Activated CD8-positive, alpha-beta T cell treated with anti-CD3 and anti-CD28 coated beads for 36 hours (primary cell): Measurements from ENCODE around the gene MRPS25. TPM values are rescaled to one million over a fixed set of nuclear protein-coding genes. Genes with fewer than 3 reads are reported as not detected.

Experiments used
- ATAC-seq: fragments of 200-7000 bp; cut with Tn5 transposase; one replicate; pipeline ENCODE4 v1.10.0; 2021; ENCODE audit warnings: mild to moderate bottlenecking, moderate library complexity
- CTCF ChIA-PET: fragments of 350-600 bp; sonication (Branson Sonifier 250); formaldehyde crosslinking; loops from one replicate; lab custom pipeline; 2021; ENCODE audit warnings: antibody characterized with exemption; lab: Charles Lee
- POLR2A ChIA-PET: fragments of 350-600 bp; sonication (Branson Sonifier 250); formaldehyde crosslinking; loops from one replicate; lab custom pipeline; 2021; ENCODE audit warnings: antibody characterized with exemption; lab: Charles Lee
- DNase-seq: peaks from one replicate; pipeline ENCODE4 v3.0.0-alpha.2; 2020
- H3K27ac Mint-ChIP-seq: one replicate; pipeline ENCODE4 v1.8.0; 2021; ENCODE audit warnings: mild to moderate bottlenecking, mixed read lengths
- H3K27me3 Mint-ChIP-seq: one replicate; pipeline ENCODE4 v1.8.0; 2021; ENCODE audit warnings: mixed read lengths
- H3K36me3 Mint-ChIP-seq: one replicate; pipeline ENCODE4 v1.8.0; 2021; ENCODE audit warnings: low read depth, mixed read lengths
- H3K4me1 Mint-ChIP-seq: one replicate; pipeline ENCODE4 v1.8.0; 2021; ENCODE audit warnings: low read depth, mixed read lengths
- H3K4me3 Mint-ChIP-seq: one replicate; pipeline ENCODE4 v1.8.0; 2021; ENCODE audit warnings: mild to moderate bottlenecking, moderate library complexity, mixed read lengths
- H3K9me3 Mint-ChIP-seq: one replicate; pipeline ENCODE4 v1.8.0; 2021; ENCODE audit warnings: mixed read lengths
- CTCF ChIP-seq: fragments of 200-600 bp; IDR thresholded peaks from one replicate; pipeline ENCODE4 v1.8.0; 2022; ENCODE audit warnings: antibody characterized with exemption, mild to moderate bottlenecking
- intact Hi-C: fragments of 100-400 bp; cut with micrococcal nuclease; formaldehyde crosslinking; loops from one replicate; pipeline ENCODE4 v1.10.0; 2022
- total RNA-seq, 2 experiments: library from RNA; stranded (reverse); gene quantifications; one replicate each; pipeline ENCODE4 v1.2.3, GENCODE V29; 2021

MRPS25 gene
- total RNA-seq, 2 experiments from 2014 or later, result 73.9 to 78.2 TPM

GRCh38 chr3:15043408-15044171 is 21.5 kb downstream of the MRPS25 start:
- POLR2A ChIA-PET, result no interaction called here
- H3K36me3 Mint-ChIP-seq, result peaks cover 60% of the 10 kb centered on the region

GRCh38 chr3:15042936-15043335 is 22.2 kb downstream of the MRPS25 start:
- TF ChIP-seq CTCF, result no peak
- Mint-ChIP-seq H3K27me3 (no peaks in the 10 kb centered on the region), H3K9me3 (no peaks in the 10 kb centered on the region), H3K27ac (peak overlapping the region; percentile 47), H3K4me3 (no peak overlapping the region), H3K4me1 (peaks cover 19% of the 10 kb centered on the region), H3K36me3 (peaks cover 63% of the 10 kb centered on the region)
- ATAC-seq (no peak), DNase-seq (no peak)
- ChIA-PET POLR2A (interaction anchor here (1.2 kb wide), 1 partner anchor 22 kb away, joined by 3 read pairs; the partner anchor contains the start of gene MRPS25), CTCF (no interaction called here)
- intact Hi-C loops, result no loop called here

More at GRCh38 chr3:15043408-15044171, 21.5 kb downstream of the MRPS25 start:
- no peak for TF ChIP-seq CTCF
- no peaks in the 10 kb centered on the region for H3K9me3 Mint-ChIP-seq
- intact Hi-C loops, result no loop called here
- peak overlapping the region; percentile 55 for H3K27ac Mint-ChIP-seq
- CTCF ChIA-PET, result no interaction called here
- H3K4me1 Mint-ChIP-seq, result peaks cover 19% of the 10 kb centered on the region
- no peak for DNase-seq
- ATAC-seq, result no peak
- H3K4me3 Mint-ChIP-seq, result no peak overlapping the region
- no peaks in the 10 kb centered on the region for H3K27me3 Mint-ChIP-seq

GRCh38 chr3:15041950-15042349 is 23.2 kb downstream of the MRPS25 start:
- DNase-seq (no peak), ATAC-seq (no peak)
- H3K4me1 Mint-ChIP-seq, result peaks cover 19% of the 10 kb centered on the region
- intact Hi-C loops, result no loop called here
- H3K27ac Mint-ChIP-seq, result peak overlapping the region; percentile 57
- H3K4me3 Mint-ChIP-seq, result no peak overlapping the region
- H3K27me3 Mint-ChIP-seq, result no peaks in the 10 kb centered on the region
- H3K9me3 Mint-ChIP-seq, result no peaks in the 10 kb centered on the region
- H3K36me3 Mint-ChIP-seq, result peaks cover 62% of the 10 kb centered on the region
- POLR2A ChIA-PET, result interaction anchor here (1.2 kb wide), 1 partner anchor 23 kb away, joined by 3 read pairs; the partner anchor contains the start of gene MRPS25
- CTCF ChIA-PET, result no interaction called here
- no peak for TF ChIP-seq CTCF

GRCh38 chr3:15040844-15041243 is 24.3 kb downstream of the MRPS25 start:
- peak; percentile 17 for ATAC-seq
- Mint-ChIP-seq H3K9me3 (no peaks in the 10 kb centered on the region), H3K27ac (peak overlapping the region; percentile 23), H3K4me3 (no peak overlapping the region), H3K27me3 (no peaks in the 10 kb centered on the region), H3K36me3 (peaks cover 54% of the 10 kb centered on the region), H3K4me1 (peaks cover 17% of the 10 kb centered on the region)
- TF ChIP-seq CTCF, result no peak
- intact Hi-C loops, result no loop called here
- no peak for DNase-seq
- ChIA-PET POLR2A (interaction anchor here (0.6 kb wide), 1 partner anchor 789 kb away, joined by 3 read pairs; no protein-coding TSS in a partner anchor), CTCF (no interaction called here)

- Mint-ChIP-seq H3K36me3 (peaks cover 38% of the 10 kb centered on the region), H3K9me3 (no peaks in the 10 kb centered on the region), H3K4me3 (no peak overlapping the region), H3K27ac (peak overlapping the region; percentile 16), H3K27me3 (no peaks in the 10 kb centered on the region), H3K4me1 (no peaks in the 10 kb centered on the region)
- no peak for ATAC-seq
- intact Hi-C loops, result no loop called here
- ChIA-PET CTCF (interaction anchor here (1.0 to 1.4 kb wide), 2 partner anchors 11 to 27 kb away, joined by 3 read pairs; no protein-coding TSS in a partner anchor), POLR2A (interaction anchor here (1.6 kb wide), 1 partner anchor 9 kb away, joined by 9 read pairs; no protein-coding TSS in a partner anchor)
- DNase-seq, result no peak
- TF ChIP-seq CTCF, result no peak
Measured at GRCh38 chr3:15038306-15038705, 26.8 kb downstream of the MRPS25 start.
